NK-92 (cell line): ENCODE measurements around the gene ABCC3.

Experiments used
- DNase-seq: peaks from one replicate; lab custom pipeline; 2025; ENCODE audit not compliant: unreplicated experiment; lab: John Stamatoyannopoulos, UW

Gene ABCC3

GRCh38 chr17:50626037-50626574 is 8.6 kb upstream of the ABCC3 start:
- DNase-seq, result no peak

DNA sequence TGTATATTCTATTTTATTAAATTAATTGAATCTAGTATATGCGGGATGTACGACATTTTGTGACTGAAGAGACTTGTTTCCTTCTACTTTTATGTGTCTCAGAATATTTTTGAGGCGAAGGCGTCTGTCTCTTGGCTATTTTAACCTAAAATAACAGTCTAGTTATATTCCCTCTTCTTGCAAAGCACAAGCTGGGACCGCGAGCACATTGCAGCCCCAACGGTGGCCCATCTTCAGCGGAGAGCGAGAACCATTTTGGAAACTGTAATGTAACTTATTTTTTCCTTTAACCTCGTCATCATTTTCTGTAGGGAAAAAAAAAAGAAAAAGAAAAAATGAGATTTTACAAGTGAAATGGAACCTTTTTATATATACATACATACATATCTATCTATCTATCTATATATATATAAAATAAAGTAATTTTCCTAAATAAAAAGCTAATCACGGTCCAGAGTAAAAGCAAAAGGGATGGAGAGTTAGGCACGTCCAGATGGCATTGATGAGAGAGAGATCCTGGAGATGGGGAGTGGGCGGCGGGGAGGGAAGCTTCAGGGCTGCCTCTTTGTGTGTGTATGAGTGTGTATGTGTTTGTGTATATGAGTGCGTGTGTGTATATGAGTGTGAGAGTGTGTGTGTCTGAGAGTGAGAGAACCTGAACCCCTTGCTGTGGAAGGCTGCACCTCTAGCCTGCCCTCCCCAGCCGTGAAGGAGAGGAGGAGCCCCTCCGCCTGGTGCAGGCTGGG is 7.5 kb upstream of the ABCC3 start:
- no peak for DNase-seq

DNA sequence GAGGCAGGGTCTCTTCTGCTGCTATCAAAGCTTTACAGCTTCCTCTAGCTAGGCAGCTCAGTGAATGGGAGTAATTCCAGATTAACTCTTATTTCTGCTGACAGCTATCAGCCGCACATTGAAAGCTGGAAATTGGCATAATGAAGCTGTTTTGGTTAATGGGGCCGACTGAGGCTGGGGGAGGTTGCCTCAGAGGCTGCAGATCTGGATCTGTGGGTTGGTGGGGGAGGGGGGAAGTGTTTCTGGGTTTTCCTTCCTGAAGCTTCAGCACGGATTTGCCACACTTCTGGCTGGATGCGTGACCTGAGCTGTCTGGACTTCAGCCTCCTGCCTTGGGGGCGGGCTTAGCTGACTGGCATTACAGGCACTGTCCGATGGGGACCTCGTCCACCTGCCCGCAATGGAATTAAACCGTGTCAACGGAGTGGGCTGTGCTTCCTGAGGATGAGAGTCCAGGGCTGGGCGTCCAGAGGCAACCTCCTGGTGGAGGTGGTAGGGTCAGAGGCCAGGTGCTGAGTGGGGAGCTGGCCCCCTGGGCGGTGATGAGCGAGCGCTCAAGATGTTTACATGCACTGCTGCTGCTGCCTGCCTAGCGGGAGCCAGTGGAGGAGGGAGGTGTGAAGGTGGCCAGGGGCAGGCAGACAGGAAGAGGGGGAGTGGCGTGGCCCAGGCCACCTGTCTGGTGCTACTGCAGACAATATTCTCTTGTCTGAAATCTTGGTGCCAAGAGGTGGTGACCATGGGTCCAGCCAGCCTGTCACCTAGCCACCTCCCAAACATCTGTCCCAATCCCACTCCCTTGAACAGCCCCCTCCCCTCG is 6.7 kb upstream of the ABCC3 start:
- no peak for DNase-seq

GRCh38 chr17:50629902-50630301 is 4.8 kb upstream of the ABCC3 start:
- DNase-seq, result no peak

- no peak for DNase-seq
Observed at GRCh38 chr17:50630524-50631194, 4.0 kb upstream of the ABCC3 start.

- no peak for DNase-seq
Observed at GRCh38 chr17:50631195-50631907, 3.3 kb upstream of the ABCC3 start.

GRCh38 chr17:50631908-50632571 is 2.6 kb upstream of the ABCC3 start:
- no peak for DNase-seq

- no peak for DNase-seq
Observed at GRCh38 chr17:50632637-50633036, 2.0 kb upstream of the ABCC3 start.

DNA sequence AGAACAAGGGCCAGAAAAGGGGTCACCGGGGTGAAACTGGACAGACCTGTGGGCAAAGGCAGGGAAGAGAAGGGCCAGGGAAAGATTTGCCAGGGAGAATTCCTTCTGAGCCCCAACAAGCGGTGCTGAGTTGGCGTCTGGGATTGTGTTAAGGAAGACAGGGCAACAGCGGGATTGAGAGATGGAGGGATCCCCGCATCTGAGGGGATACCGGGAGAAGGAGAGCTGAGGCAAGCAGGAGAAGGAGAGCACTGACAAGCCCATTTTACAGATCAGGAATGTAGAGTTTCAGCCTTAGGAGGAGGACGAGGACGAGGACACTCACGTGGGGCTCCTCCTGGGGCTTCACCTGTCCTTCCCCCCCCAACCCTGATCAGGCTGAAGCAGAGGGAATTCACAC is 998 bp upstream of the ABCC3 start:
- no peak for DNase-seq

DNA sequence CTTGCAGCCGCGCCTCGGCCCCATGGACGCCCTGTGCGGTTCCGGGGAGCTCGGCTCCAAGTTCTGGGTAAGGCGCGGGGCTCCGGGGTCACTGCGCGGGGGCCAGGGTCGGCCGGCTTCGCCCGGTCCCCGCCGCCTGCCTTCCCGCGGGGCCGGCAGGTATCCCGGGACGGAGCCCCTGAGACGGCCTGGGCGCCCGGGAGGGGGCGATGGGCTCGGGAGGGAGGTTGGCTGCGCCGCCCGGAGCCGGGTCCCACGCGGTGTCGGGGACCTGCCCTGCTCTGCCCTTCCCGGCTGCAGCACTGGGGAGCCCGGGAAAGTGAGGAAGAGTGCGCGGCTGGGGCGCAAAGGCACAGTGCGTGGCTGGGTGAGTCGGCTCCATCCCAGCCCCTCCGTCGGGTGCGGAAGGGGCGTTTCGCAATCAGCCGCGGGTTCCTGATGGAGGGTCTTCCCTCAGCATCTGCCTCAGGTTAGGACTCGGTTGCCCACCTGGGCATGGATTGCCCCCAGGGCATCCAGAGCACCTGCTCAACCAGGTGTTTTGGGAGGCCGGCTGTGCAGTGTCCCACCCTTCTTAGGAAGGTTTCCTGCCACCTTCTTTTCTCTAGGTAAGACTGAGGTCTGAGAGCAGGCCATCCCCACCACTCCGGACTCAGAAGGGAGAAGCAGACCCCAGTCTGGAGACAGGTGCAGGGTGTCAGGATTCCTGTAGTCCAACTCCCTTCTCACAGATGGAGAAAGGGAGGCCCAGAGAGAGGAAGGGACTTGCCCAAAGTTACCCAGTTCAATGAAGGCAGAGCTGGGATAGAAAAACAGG is 442 bp downstream of the ABCC3 start:
- DNase-seq, result no peak

GRCh38 chr17:50635732-50635981 is 976 bp downstream of the ABCC3 start:
- DNase-seq, result no peak

DNA sequence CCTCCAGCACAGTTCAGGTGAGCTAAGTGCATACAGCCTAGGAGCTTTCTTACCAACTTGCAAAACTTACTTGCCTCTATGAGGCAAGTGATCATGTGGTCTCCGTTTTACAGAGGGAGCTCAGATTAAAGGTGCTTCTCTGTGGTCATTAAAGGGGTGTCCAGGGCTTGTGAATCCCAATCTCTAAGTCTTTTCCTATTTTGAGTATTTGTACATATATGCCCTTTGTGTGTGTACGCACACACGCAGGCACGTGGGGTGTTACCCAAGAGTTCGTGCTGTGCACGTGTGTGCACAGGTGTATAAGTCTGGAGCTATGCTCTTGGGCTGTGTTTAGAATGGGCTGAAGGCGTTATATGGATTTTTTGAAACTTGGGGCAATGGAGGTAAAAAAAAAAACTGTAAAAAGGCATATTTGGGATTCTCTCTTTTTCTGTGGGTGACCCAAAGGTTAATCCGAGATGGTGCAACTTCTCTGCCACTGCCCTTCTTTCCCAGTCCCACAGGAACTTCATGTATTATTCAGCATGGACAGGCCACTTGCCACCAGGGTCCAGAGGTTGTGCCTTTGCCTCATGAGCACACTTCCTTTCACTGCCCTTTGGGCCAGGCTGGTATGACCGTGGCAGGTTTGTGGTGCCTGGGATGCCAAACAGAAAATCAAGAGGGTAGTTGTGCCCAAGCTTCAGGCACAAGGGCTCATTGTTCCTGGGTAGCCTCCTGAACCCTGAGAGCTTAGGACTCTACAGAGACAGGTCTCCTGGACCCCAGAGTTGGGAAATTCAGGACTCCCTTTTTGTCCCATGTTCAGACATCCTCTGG is 1.5 kb downstream of the ABCC3 start:
- DNase-seq, result no peak

- DNase-seq, result no peak
Observed at GRCh38 chr17:50636804-50637195, 2.1 kb downstream of the ABCC3 start.

DNA sequence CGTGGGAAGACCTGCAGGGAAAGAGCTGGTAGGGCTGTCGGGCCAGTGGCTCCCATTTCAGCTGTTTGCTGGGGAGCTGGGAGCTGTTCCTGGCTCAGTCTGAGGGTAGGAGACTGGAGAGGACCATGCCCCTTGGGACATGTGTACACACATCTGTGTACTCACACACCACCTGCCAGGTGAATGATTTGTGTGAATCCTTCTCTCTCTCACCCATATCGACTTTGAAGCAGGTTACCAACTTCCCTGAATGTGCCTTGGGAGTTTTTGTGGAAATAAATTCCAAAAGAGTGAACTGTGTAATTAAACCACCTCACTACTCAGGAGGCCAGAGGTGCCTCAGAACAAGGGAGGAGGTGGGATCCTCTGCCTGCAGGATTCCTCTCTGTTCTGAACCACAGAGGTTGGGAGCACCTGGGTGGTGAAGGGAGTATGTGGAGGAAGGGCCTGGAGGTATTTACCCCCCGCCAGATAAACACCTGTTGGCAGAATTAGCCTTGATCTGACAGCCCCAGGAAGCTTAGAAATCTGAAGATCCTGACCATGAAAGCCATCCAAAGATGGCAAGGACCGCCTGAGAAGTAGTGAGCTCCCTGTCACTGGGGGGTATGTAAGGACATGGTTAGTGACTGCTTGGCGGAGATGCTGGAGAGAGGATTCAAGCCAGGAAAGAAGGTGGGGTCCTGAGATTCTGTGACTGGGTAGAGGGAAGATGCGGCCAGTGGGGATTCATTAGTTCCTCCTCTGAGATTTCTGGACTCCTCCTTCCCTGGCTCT is 3.3 kb downstream of the ABCC3 start:
- no peak for DNase-seq

DNA sequence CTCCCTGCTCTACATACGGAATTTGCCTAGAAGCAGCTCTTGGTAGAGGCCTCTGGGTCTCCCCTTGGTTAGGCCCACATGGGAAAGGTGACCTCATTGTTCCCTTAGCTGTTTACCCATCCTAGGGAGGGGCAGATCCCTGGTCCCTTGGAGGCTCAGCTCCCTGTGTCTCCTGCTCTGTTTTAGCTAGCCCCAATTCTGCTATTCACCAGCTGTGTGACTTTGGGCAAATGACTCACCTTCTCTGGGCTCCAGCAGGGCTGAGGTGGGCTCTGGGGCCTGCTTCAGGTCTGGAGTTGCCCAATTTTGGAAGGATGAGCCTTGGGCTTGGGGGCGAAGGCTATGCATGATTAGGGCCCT is 3.9 kb downstream of the ABCC3 start:
- no peak for DNase-seq

- DNase-seq, result no peak
Observed at GRCh38 chr17:50638966-50639713, 4.5 kb downstream of the ABCC3 start.

GRCh38 chr17:50640686-50641351 is 6.1 kb downstream of the ABCC3 start:
- no peak for DNase-seq
